ENCODE results near the gene SPOCK1.

Gene SPOCK1

DNA sequence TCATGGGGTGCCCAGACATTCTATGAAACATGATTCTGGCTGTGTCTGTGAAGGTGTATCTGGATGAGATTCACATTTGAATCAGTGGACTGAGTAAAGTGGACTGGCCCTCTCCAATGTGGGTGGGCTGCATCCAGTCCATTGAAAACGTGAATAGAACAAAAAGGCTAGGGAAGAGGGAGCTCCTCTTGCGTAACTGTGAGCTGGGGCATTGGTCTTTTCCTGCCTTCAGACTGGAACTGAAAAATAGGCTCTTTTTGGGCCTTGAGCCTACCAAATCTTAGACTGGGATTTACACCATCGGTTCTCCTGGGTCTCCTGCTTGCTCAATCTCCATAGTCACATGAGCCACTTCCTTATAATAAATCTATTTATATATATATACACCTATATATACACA, 170.1 kb downstream of the SPOCK1 start:
- no peak for DNase-seq (ENCODE audit: low read depth)

DNA sequence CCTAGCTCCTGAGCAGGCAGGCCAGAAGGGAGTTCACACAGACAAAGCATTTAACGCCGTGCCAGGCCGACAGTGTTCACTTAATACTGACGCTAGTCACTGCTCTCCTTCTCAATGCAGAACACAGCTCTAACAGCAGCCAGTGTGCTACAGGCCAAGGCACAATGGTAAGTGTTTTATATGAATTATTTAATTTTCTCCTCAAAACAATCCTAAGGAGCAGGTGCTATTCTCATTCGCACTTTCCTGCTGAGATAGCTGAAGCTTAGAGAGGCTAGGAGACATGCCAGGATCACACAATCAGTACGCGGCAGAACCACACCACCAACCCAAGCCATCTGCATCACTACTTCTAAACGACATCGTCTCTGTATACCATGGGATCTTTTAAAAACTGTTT, 170.7 kb downstream of the SPOCK1 start:
- DNase-seq (ENCODE audit: low read depth) = no peak

DNA sequence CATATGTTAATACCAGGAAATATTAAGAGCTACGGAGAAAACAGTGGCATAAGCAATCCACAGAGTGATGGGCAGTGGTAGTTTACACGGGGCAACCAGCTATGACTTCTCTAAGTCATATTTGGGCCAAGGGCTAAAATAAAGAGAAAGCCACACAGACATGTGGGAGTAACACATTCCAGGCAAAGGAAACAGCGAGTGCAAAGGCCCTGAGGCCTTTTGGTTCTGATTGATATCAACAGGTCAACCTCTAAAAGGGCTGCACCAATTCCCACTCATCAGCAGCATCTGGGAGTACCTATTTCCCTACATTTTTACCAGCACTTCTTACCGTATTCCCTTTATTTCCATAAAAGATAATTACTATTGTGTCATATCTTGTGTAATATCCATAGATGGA, 173.4 kb downstream of the SPOCK1 start:
- DNase-seq (ENCODE audit: low read depth) = no peak

GRCh38 chr5:137320056-137321045, 178.8 kb downstream of the SPOCK1 start:
- DNase-seq (ENCODE audit: low read depth) = no peak

- no peak for DNase-seq (ENCODE audit: low read depth)
Observed at GRCh38 chr5:137318027-137318426, 181.1 kb downstream of the SPOCK1 start.

- no peak for DNase-seq (ENCODE audit: low read depth)
Observed at GRCh38 chr5:137316346-137316736, 182.8 kb downstream of the SPOCK1 start.

- DNase-seq (ENCODE audit: low read depth) = no peak
Observed at GRCh38 chr5:137315534-137316345, 183.4 kb downstream of the SPOCK1 start.

- no peak for DNase-seq (ENCODE audit: low read depth)
Observed at GRCh38 chr5:137315109-137315508, 184.0 kb downstream of the SPOCK1 start.

DNA sequence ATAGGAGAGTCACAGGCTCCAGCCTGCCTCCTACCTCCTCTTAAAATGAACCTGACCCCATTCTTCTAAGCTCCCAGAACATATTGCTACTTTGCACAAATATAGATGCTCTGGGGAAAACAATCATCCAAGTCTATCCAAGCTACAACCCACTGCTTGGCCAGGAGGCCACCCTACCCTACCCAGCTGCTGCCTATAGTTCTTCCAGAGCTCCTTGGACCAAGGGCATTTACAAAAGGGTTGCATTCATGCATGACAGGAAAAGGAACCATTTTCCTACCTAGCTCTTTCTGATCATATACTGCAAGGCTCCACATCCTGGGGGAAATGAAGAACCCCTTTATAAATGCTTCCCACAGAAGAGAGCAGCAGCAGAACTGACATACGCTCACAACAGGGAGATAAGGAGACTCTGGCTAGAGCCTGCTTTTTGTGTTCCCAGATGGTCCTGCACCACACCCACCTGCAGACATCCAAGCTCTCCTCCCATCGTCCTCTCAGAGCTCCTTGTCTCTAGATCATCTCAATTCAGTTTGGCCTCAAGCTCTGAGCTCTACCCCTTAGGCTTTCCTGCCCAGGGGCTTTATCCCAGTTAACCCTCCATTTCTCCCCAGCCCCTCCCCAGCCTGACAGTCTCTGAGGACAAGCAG, 185.5 kb downstream of the SPOCK1 start:
- no peak for DNase-seq (ENCODE audit: low read depth)

GRCh38 chr5:137312011-137312410, 187.1 kb downstream of the SPOCK1 start:
- DNase-seq (ENCODE audit: low read depth) = no peak

DNA sequence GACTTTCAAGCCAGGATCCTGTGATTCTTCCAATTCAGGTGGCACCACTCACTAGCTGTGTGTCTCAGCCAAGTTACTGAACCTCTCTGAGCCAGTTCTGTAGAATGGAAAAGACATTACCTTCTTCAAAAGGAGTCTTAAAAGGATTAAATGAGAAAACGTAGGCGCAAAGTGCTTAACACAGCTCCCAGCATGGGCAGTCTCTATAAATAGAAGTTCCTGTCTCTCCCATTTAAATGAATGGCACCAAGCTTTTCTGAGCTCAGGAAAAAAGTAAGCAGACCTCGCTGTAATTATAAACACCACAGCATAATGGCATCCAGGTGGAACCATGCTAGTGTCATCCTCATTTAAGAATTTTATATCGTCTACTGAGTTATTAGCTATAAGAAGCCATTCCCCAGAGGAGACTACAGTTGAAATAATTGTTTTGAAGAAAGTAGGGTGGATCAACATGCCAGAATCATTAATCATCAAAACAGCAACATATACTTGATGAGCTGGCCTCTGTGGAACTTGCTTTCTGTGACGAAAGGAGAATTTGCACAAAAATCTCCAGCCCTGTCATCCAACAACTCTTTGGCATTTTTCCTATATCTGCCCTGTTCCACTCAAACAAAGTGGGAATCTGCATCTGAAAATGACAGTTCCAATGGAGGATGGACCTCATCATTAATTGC, 188.9 kb downstream of the SPOCK1 start:
- no peak for DNase-seq (ENCODE audit: low read depth)

DNA sequence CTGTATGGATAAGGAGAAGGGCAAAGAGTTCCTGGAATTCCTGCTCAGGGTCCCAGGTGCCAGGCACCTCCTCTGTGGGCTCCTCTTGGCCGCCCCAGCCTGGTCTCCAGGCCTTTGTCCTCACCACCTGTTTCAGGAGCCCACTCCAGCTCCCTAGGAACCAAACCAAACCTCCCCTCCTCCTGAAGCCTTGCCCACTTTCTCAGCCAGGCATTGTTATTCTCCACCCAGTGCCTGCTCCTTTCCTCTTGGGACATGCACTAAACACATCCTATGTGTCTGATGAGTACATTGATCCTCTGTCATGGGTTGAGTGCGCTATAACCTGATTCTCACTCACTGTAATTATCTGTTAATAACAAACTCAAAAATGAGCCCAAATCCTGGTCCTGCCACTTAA, 189.8 kb downstream of the SPOCK1 start:
- DNase-seq (ENCODE audit: low read depth) = no peak

DNA sequence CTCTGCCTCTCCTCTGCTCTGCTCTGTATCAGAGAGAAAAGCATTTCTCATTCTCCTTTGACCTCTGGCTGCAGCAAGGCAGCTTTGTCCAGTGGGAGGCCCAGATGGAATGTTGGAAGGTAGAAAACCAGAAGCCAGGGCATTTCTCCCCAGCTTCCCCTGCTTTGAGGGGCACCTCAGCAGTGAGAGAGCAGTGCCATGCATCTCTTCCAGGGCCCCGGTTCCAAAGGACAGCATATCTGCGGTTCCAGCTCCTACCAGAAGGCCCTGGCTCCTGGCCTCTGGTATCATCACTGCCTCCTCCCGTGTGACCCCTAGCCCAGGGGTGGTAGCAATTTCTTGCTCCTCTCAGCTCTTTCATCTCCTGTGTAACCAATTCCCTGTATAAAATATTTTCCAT, 190.8 kb downstream of the SPOCK1 start:
- DNase-seq (ENCODE audit: low read depth) = no peak

DNA sequence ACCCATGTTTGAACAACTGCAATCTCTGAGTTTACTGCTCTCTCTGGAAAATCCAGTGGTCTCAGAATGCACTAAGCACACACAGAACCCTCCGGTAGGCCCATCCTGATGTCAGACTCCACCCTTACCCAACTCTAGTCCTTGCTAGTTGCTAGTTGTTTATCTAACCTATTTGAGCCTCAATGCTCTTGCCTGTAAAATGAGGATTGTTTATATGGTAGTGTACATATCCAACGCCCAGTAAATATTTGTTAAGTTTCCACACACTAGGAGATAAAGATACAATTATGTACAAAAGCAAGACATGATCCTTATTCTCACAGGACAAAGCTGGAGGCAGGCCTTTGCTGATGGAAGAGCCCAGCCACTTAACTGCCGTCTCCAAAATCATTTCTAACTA, 192.2 kb downstream of the SPOCK1 start:
- DNase-seq (ENCODE audit: low read depth) = no peak

GRCh38 chr5:137305971-137306602, 193.0 kb downstream of the SPOCK1 start:
- no peak for DNase-seq (ENCODE audit: low read depth)

DNA sequence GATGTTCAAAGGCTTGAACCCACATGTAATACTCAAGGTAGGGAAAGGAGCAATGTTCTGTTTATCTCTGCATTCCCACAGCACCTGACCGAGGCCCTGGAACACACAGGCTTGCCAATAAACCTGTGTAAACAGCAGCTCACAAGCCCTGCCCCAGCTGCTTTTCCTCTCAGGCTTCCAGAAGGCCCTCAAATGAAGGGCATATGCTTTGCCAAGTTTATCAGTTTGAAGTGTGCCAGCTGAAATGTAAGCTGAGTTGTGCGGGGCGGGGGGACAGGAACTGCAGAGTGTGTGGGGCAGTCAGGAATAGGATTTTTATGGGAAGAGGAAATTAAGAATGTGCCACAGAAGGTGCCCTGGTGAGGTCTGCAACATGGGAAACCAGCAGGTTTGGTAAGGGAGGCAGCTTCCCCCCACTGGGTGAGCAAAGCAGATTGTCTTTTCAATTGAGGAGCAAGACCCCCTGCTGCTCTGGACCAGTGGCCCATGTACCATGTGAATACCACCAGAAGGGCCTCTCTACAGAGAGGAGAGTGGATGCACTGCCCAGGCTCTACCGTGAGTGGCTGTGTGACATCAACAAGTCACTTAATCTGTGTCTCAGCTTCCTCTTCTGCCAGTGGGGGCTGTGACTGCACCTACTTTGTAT, 194.8 kb downstream of the SPOCK1 start:
- DNase-seq (ENCODE audit: low read depth) = no peak

DNA sequence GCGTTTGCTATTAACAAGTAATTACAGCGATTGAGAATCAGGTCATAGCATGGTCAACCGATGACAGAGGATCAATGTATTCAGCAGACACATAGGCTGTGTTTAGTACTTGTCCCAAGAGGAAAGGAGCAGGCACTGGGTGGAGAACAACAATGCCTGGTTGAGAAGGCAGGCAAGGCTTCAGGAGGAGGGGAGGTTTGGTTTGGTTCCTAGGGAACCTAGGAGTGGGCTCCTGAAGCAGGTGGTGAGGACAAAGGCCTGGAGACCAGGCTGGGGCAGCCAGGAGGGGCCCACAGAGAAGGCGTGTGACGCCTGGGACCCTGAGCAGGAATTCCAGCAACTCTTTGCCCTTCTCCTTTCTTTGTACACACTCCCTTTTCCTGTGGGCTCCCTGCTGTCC, 195.6 kb downstream of the SPOCK1 start:
- DNase-seq (ENCODE audit: low read depth) = no peak

- DNase-seq (ENCODE audit: low read depth) = no peak
Observed at GRCh38 chr5:137300411-137301240, 198.5 kb downstream of the SPOCK1 start.

DNA sequence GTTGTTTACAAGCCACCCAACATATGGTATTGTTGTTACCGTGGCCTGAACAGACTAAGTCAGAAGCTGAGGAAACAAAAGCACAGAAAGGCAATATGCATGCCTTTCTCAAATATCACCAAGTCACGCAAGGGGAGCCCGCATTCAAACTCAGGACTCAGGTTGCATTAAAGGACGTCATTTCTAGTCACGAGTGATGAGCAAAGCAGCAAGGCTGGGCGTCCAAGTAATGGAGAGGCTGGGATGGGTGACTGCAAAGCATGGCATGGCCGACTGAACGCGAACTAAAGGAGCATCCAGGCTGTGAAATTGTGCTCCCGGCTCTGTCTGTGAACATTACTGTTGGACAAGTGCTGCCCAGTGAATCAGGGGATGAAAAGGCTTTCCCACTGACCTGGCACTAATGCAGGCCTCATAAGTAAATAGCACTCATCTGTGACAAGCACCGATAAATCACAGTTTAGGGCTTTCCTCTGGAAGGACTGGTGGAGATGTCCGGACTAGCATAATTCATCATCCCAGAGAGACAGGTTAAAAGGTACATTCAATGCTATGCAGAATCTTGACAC, 202.8 kb downstream of the SPOCK1 start:
- no peak for DNase-seq (ENCODE audit: low read depth)

GRCh38 chr5:137294604-137295003, 204.5 kb downstream of the SPOCK1 start:
- DNase-seq (ENCODE audit: low read depth) = no peak
